CD4-positive, alpha-beta T cell treated with Interleukin-17A for 1 hour (primary cell): ENCODE data around the gene SYT1.
"Not testable (repeated sequence)": the region's sequence is repeated elsewhere in the genome, so short reads cannot be mapped to it uniquely, and the experiment has no call there.

Experiments
- DNase-seq: peaks from one replicate; pipeline ENCODE4 v3.0.0-alpha.2; 2020

Gene SYT1

GRCh38 chr12:78977304-78977867 is 112.8 kb downstream of the SYT1 start:
- no peak for DNase-seq

- no peak for DNase-seq
Measured at GRCh38 chr12:78994168-78994791, 129.7 kb downstream of the SYT1 start.

- no peak for DNase-seq
Measured at GRCh38 chr12:79000501-79000900, 135.9 kb downstream of the SYT1 start.

GRCh38 chr12:79001404-79001803 is 136.8 kb downstream of the SYT1 start:
- no peak for DNase-seq

GRCh38 chr12:79006306-79006705 is 141.7 kb downstream of the SYT1 start:
- DNase-seq: no peak

GRCh38 chr12:79008591-79008990 is 144.0 kb downstream of the SYT1 start:
- DNase-seq: no peak

- no peak for DNase-seq
Measured at GRCh38 chr12:79012636-79013035, 148.1 kb downstream of the SYT1 start.

GRCh38 chr12:79016181-79016580 is 151.6 kb downstream of the SYT1 start:
- no peak for DNase-seq

GRCh38 chr12:79019672-79020071 is 155.1 kb downstream of the SYT1 start:
- DNase-seq: no peak

GRCh38 chr12:79020106-79020505 is 155.5 kb downstream of the SYT1 start:
- DNase-seq: no peak

- DNase-seq: no peak
Measured at GRCh38 chr12:79021021-79021420, 156.4 kb downstream of the SYT1 start.

- no peak for DNase-seq
Measured at GRCh38 chr12:79023261-79023660, 158.7 kb downstream of the SYT1 start.

- no peak for DNase-seq
Measured at GRCh38 chr12:79023784-79024183, 159.2 kb downstream of the SYT1 start.

GRCh38 chr12:79033788-79034187 is 169.2 kb downstream of the SYT1 start:
- no peak for DNase-seq

- DNase-seq: not testable (repeated sequence)
Measured at GRCh38 chr12:79044748-79045147, 180.2 kb downstream of the SYT1 start.

GRCh38 chr12:79045149-79045703 is 180.7 kb downstream of the SYT1 start:
- DNase-seq: not testable (repeated sequence)

- no peak for DNase-seq
Measured at GRCh38 chr12:79046021-79046420, 181.4 kb downstream of the SYT1 start.

- no peak for DNase-seq
Measured at GRCh38 chr12:79048962-79049361, 184.4 kb downstream of the SYT1 start.

GRCh38 chr12:79053394-79053793 is 188.8 kb downstream of the SYT1 start:
- DNase-seq: no peak

GRCh38 chr12:79055926-79056674 is 191.5 kb downstream of the SYT1 start:
- DNase-seq: no peak

GRCh38 chr12:79056775-79057174 is 192.2 kb downstream of the SYT1 start:
- DNase-seq: no peak

- no peak for DNase-seq
Measured at GRCh38 chr12:79057540-79057939, 193.0 kb downstream of the SYT1 start.

- DNase-seq: no peak
Measured at GRCh38 chr12:79058342-79058741, 193.8 kb downstream of the SYT1 start.

- no peak for DNase-seq
Measured at GRCh38 chr12:79059557-79059956, 195.0 kb downstream of the SYT1 start.
